IPS-NIHi7 (cell line): ENCODE results near the gene ABCA3.

Source experiments
- DNase-seq: peaks from one replicate; pipeline ENCODE4 v3.0.0; 2012; ENCODE audit warnings: mixed read lengths; ENCODE audit errors: extremely low spot score

Gene ABCA3

DNA sequence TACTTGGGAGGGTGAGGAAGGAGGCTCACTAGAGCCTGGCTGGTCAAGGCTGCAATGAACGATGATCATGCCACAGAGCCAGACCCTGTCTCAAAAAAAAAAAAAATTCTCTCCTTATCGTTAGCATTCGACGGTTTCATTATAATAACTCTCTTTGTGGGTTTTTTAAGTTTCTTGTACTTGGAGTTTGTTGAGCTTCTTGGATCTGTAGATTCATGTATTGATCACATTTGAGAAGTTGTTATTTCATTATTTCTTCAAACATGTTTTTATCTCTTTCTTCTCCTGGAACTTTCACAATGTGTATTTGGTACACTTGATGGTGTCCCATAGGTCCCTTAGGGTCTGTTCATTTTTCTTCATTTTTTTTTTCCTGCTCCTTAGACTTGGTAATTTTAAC lies 16.8 kb upstream of the ABCA3 start:
- no peak for DNase-seq

GRCh38 chr16:2350500-2350899 lies 10.0 kb upstream of the ABCA3 start:
- DNase-seq = no peak

GRCh38 chr16:2343211-2343610 lies 2.7 kb upstream of the ABCA3 start:
- no peak for DNase-seq

- no peak for DNase-seq
Observed at GRCh38 chr16:2341456-2342447, 1.2 kb upstream of the ABCA3 start.

GRCh38 chr16:2339521-2340484 lies 725 bp downstream of the ABCA3 start:
- DNase-seq = peak; percentile 50

- DNase-seq = no peak
Observed at GRCh38 chr16:2337431-2338296, 2.9 kb downstream of the ABCA3 start.

- no peak for DNase-seq
Observed at GRCh38 chr16:2335286-2335895, 5.1 kb downstream of the ABCA3 start.

GRCh38 chr16:2333772-2334379 lies 6.7 kb downstream of the ABCA3 start:
- no peak for DNase-seq

DNA sequence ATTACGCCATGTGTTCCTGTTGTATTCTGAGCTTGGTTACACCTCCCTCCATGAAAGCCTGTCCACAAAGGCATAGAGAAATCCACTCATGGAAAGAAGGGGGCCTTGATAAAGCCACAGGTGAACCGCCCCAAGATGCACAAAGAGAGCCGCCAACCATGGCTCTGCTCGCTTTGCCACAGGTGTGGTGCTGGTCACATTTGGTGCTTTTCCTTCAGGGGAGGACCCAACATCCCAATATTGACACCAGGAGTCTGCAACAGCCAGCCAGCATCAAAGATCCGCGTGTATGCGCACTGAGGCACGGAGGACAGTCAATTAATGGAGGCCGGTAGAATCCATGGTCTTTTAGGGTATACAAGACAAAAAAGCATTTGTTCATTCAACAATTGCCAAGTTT lies 7.3 kb downstream of the ABCA3 start:
- DNase-seq = no peak

DNA sequence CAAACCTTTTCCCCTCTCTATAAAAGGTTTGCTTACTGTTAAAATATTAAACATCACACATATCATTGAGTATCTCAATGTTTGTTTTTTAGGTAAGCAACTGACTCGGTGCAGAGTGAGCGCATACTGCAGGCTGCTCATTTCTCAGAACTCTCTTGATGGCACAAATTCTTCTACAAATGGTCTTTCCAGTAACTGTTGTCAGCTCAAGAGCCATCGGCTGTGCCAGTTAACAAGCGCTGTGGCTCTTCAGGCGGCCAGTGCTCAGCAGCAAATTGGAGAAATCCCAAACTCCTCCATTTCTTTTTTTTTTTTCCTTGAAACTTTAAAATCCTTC lies 8.6 kb downstream of the ABCA3 start:
- DNase-seq = no peak

DNA sequence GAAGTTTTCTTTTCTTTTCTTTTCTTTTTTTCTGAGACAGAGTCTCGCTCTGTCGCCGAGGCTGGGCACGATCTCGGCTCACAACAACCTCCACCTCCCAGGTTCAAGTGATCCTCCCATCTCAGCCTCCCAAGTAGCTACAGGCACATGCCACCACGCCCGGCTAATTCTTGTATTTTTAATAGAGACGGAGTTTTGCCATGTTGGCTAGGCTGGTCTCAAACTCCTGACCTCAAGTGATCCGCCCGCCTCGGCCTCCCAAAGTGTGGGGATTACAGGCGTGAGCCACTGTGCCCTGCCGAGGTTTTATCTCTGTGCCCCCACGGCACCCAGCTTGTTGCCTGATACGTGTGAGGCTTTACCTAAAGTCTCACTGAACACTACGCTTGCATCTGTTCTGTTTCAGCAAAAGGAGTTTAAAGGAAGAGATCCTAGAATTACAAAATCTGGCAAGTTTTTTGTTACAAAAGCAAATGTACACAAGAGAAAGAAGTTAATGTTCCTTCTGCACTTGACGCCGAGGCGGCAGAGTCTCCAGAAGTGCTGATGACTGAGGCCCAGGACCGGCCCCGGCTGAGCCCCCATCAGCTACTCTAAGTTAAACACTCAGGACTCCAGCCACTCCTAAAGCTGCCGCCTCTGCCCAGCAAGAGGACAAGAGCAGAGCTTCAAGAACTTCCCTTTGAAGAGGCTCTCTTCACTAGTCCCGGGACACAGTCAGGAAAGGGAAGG lies 9.2 kb downstream of the ABCA3 start:
- no peak for DNase-seq

DNA sequence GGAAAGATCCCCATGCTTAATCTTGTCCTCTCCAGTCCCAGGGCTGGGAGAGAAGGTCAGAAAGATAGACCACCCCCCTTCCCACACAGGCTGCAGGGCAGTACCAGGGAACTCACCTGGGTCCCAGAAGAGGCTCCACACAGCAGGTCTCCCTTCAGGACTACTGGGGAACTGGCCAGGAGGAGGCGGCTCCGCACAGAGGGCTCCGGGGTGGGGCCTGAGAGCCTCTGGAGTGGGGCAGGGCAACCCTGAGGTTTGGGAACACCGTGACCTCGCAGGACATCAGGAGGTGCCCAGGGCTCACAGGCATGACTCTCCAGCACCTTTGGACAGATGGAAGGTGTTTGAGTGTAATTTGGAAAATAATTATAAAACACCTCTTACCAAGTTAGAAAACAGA lies 11.0 kb downstream of the ABCA3 start:
- DNase-seq = no peak

GRCh38 chr16:2328428-2328827 lies 12.1 kb downstream of the ABCA3 start:
- no peak for DNase-seq

- no peak for DNase-seq
Observed at GRCh38 chr16:2326191-2326590, 14.3 kb downstream of the ABCA3 start.

DNA sequence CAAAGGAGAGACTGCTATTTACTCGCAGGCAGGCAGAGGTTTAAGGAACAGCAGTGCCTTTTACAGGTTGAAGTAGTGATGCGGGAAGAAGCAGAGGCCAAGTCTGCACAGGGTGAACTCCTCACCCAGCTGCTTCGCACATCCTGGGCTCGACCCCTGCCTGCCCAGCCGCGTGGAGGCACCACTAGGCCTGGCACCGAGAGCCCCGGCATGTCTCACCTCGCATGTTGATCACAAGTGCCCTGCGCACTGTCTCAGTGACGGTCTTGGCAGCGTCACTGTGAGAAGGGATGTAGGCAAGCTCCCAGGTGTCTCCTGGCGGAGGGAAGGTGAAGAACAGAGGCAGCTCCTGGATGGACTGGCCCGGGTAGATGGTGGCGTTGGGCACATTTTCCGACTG lies 14.7 kb downstream of the ABCA3 start:
- no peak for DNase-seq

DNA sequence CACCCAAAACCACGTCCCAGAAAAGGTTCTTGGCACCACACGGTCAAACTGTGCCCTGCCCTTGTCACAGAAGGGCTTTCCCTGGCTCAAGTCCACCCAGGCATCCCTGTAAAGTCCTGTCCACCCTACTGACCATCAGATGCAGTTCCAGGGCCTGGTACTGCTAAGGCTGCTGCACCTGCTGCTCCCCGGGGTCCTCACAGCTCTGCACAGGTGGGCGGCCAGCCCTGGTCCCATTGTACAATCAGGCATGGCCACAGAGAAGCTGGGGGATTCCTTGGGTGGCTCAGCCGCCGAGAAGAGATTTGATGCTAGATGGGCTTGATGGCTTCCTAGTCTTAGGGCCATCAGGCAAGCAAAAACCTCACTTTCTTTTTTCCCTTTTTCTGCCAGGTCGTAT lies 15.3 kb downstream of the ABCA3 start:
- DNase-seq = no peak

GRCh38 chr16:2324296-2324859 lies 16.1 kb downstream of the ABCA3 start:
- no peak for DNase-seq

GRCh38 chr16:2323701-2324100 lies 16.8 kb downstream of the ABCA3 start:
- no peak for DNase-seq

GRCh38 chr16:2319606-2320005 lies 20.9 kb downstream of the ABCA3 start:
- no peak for DNase-seq
